ENCODE results near the gene SREBF2.
"Not testable (repeated sequence)": the region's sequence is repeated elsewhere in the genome, so short reads cannot be mapped to it uniquely, and the experiment has no call there.

Gene SREBF2

DNA sequence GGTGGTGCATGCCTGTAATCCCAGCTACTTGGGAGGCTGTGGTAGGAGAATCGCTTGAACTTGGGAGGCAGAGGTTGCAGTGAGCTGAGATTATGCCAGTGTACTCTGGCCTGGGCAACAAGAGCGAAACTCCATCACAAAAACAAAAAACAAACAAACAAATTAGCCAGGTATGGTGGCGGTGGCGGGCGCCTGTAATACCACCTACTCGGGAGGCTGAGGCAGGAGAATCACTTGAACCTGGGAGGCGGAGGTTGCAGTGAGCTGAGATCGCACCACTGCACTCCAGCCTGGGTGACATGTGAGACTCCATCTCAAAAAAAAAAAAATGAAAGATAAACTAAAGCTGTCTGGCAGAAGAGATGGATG is 116.0 kb downstream of the SREBF2 start:
- not testable (repeated sequence) for DNase-seq

DNA sequence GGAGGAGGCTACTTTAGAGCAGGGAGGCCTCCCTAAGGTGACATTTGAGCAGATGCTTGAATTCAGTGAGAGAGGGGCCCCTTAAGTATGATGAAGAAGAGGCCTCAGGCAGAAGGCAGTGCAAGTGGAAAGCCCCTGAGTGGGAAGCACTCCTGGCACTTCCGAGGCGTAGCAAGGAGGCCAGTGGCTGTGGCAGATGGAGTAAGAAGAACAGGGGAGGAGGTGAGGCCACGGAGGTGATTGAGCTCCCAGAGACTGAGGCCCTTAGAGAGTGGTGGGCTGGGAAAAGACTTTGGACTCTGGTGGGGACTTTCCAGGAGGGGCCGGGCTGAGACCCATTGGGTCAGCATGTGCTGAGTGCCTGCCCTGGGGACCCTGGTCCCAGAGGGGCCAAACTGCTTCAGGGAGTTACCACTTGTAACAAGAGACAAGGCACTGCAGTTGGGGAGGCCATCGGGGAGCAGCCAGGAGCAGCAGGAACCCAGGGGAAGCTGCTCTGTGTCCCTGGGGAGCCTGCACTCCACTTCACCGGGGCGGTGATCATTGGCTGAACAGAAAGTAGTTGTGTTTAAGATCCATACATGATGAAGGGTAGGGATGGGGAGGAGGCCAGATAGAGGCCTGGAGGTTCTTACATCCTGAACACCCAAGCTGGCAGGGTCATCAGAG is 116.5 kb downstream of the SREBF2 start:
- no peak for DNase-seq

DNA sequence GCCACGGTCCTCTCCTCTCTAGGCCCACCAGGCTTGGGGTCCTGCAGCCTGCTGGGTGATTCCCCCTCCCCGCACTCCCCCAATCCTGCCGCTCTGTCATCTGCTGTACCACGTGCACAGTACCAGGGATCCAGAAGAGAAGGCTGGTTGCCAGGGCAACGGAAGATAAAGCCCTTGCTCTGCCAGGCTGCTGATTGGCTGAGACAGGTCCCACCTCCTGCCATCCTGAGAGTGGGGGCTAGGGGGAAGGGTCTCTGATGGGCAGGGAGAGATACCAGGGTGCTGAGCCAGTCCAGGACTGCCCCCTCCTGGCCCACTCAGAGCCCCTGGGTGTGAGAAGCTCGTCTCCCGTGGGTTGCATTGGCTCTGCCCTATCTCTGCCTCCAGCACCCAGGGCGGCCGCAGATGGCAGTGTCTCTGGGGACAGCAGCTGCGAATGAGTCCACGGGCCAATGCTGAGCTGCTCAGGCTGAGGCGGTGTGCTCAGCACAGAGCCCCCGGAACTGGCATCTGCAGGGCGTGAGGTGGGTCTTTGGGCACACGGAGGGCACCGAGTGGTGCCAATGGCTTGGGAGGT is 119.1 kb downstream of the SREBF2 start, which contains the start of gene SMIM45:
SMIM45 (plus strand) TSS at position 253 of the 577 bp plus-strand sequence.
- no peak for DNase-seq

DNA sequence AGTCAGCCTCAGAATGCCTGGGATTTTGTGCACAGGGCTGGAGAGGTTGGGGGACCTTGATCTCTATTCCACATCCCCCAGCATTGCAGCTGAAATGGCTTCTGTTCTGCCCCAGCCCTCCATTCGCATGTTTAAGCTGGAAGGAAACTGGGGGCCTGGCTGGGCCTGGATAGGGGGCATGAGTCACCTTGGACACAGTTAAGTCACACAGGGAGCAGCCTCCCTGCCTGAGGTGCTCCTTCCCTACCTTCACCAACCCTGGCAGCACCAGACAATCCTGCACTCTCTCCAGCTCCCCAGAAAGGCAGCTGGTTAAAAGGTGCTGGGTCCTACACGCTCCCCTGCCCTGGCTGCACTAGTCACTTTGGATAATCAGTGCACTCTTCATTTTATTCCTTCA is 119.8 kb downstream of the SREBF2 start:
- DNase-seq, result no peak
